ENCODE results near the gene TBX1. TPM values are rescaled to one million over a fixed set of nuclear protein-coding genes. Genes with fewer than 3 reads are reported as not detected.

TBX1 gene
- total RNA-seq, 1 experiment from 2014 or later = 0.61 TPM

GRCh38 chr22:19809741-19810140 is 49.2 kb downstream of the TBX1 start:
- H3K27ac ChIP-seq = no peak overlapping the region
- peaks cover 21% of the 10 kb centered on the region for H3K4me1 ChIP-seq (replicated peaks)
- DNase-seq (ENCODE audit: low read depth in 1 of 2, low spot score in 2 of 2) = no peak
- no peaks in the 10 kb centered on the region for H3K27me3 ChIP-seq (replicated peaks)
- H3K4me3 ChIP-seq = no peak overlapping the region
- peaks cover 2% of the 10 kb centered on the region; the same call in 1 of the 2 replicates for H3K9me3 ChIP-seq (replicated peaks)
- peaks cover 7% of the 10 kb centered on the region for H3K36me3 ChIP-seq

GRCh38 chr22:19810381-19811201 is 50.0 kb downstream of the TBX1 start:
- Histone ChIP-seq H3K27me3 (replicated peaks) (no peaks in the 10 kb centered on the region), H3K4me3 (no peak overlapping the region), H3K4me1 (replicated peaks) (peaks cover 21% of the 10 kb centered on the region), H3K27ac (no peak overlapping the region), H3K9me3 (replicated peaks) (peaks cover 2% of the 10 kb centered on the region; the same call in 1 of the 2 replicates), H3K36me3 (peaks cover 7% of the 10 kb centered on the region)
- peak; percentile 11 to 46 for DNase-seq (ENCODE audit: low read depth in 1 of 2, low spot score in 2 of 2)

GRCh38 chr22:19811211-19811621 is 50.6 kb downstream of the TBX1 start:
- H3K4me3 ChIP-seq = no peak overlapping the region
- DNase-seq (ENCODE audit: low read depth in 1 of 2, low spot score in 2 of 2) = no peak
- peaks cover 5% of the 10 kb centered on the region for H3K36me3 ChIP-seq
- peaks cover 16% of the 10 kb centered on the region for H3K4me1 ChIP-seq (replicated peaks)
- H3K27ac ChIP-seq = no peak overlapping the region
- no peaks in the 10 kb centered on the region for H3K27me3 ChIP-seq (replicated peaks)
- H3K9me3 ChIP-seq (replicated peaks) = peaks cover 2% of the 10 kb centered on the region; the same call in 1 of the 2 replicates

DNA sequence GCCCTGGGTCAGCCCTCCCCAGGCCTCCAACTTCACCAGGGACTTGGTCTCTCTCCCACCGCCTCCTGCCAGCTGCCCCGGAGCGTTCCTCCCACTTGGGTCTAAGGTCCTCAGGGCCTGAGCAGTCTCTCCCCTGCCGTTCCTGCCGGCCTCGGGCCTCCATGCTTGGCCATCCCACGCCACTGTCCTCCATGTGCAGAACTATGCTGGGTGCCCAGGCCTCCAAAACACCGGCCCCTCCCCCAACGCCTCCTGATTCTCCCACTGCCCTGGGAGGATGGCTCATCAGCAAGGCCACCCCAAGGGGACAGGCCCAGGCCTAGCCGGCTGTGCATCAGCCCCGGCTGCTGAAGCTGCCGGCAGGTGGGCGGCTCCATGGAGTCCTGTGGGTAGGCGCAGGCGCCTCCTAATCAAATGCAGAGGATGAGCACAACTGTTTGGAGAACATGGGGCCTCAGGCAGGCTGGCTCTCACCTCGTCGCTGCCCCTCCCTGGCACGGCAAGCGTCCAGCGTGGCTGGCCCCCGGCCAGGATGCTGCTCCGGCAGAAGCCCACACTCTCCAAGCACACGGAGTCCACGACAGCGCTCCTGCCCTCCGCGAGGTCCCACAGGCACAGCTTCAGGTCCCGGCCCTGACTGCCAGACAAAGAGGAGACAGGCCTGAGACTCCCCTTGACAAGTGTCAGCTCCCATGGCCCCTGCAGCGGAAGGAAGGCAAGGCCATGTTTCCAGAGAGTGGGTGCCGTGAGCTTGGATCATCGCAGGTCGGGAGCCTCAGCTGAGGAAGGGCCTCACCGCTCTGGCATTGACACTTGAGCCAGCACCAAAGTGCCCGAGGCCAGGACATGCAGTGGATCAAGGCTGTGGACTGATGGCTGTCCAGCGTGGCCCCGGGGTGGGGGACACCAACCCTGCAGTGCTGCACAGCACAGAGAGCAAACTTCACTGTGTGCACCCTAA is 51.5 kb downstream of the TBX1 start:
- H3K4me1 ChIP-seq (replicated peaks) = peaks cover 9% of the 10 kb centered on the region; the same call in 1 of the 2 replicates
- H3K27me3 ChIP-seq (replicated peaks) = no peaks in the 10 kb centered on the region
- no peaks in the 10 kb centered on the region; the same call in 1 of the 2 replicates for H3K9me3 ChIP-seq (replicated peaks)
- no peak overlapping the region for H3K4me3 ChIP-seq
- peak in 1 of 2 experiments; percentile 42 for DNase-seq (ENCODE audit: low read depth in 1 of 2, low spot score in 2 of 2)
- H3K36me3 ChIP-seq = no peaks in the 10 kb centered on the region
- H3K27ac ChIP-seq = no peak overlapping the region

DNA sequence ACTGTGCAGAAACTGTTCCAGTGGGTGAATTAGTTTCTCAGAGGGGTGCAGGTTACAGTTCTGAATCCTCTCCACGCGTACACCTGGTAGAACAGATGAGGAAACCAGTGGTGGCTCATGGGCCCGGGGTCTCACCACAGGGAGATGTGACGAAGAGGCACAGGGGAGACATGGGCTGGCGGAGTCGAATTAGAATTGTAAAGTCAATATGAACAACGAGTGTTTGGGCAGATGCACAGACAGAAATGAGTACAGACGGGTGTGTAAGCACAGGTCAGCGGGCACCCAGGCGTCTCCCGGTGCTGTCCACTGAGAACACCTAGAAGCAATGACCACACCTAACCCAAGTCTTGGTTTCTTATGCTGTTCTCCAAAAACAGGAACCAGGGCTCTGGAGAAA is 52.3 kb downstream of the TBX1 start:
- Histone ChIP-seq H3K36me3 (no peaks in the 10 kb centered on the region), H3K4me3 (no peak overlapping the region), H3K27ac (no peak overlapping the region), H3K27me3 (replicated peaks) (no peaks in the 10 kb centered on the region), H3K4me1 (replicated peaks) (peaks cover 9% of the 10 kb centered on the region; the same call in 1 of the 2 replicates), H3K9me3 (replicated peaks) (no peaks in the 10 kb centered on the region)
- DNase-seq (ENCODE audit: low read depth in 1 of 2, low spot score in 2 of 2) = no peak

- Histone ChIP-seq H3K27ac (no peak overlapping the region), H3K4me1 (replicated peaks) (peaks cover 9% of the 10 kb centered on the region; the same call in 1 of the 2 replicates), H3K9me3 (replicated peaks) (no peaks in the 10 kb centered on the region), H3K4me3 (no peak overlapping the region), H3K27me3 (replicated peaks) (no peaks in the 10 kb centered on the region), H3K36me3 (no peaks in the 10 kb centered on the region)
- DNase-seq (ENCODE audit: low read depth in 1 of 2, low spot score in 2 of 2) = no peak
Observed at GRCh38 chr22:19814428-19814827, 53.9 kb downstream of the TBX1 start.

- Histone ChIP-seq H3K27me3 (replicated peaks) (no peaks in the 10 kb centered on the region), H3K4me3 (no peak overlapping the region), H3K4me1 (replicated peaks) (peaks cover 9% of the 10 kb centered on the region; the same call in 1 of the 2 replicates), H3K36me3 (no peaks in the 10 kb centered on the region), H3K9me3 (replicated peaks) (no peaks in the 10 kb centered on the region), H3K27ac (no peak overlapping the region)
- no peak for DNase-seq (ENCODE audit: low read depth in 1 of 2, low spot score in 2 of 2)
Observed at GRCh38 chr22:19815093-19815822, 54.7 kb downstream of the TBX1 start.

GRCh38 chr22:19815823-19816290 is 55.3 kb downstream of the TBX1 start:
- no peaks in the 10 kb centered on the region for H3K36me3 ChIP-seq
- H3K4me1 ChIP-seq (replicated peaks) = peaks cover 7% of the 10 kb centered on the region; the same call in 1 of the 2 replicates
- no peak for DNase-seq (ENCODE audit: low read depth in 1 of 2, low spot score in 2 of 2)

GRCh38 chr22:19816372-19817119 is 56.0 kb downstream of the TBX1 start:
- no peaks in the 10 kb centered on the region for H3K9me3 ChIP-seq (replicated peaks)
- H3K27me3 ChIP-seq (replicated peaks) = no peaks in the 10 kb centered on the region
- DNase-seq (ENCODE audit: low read depth in 1 of 2, low spot score in 2 of 2) = no peak
- 0 out of 2 replicates have a peak, but pooled peaks cover 4% of the 10 kb centered on the region for H3K4me1 ChIP-seq (replicated peaks)
- no peak overlapping the region for H3K27ac ChIP-seq
- no peaks in the 10 kb centered on the region for H3K36me3 ChIP-seq
- H3K4me3 ChIP-seq = no peak overlapping the region

More at GRCh38 chr22:19815823-19816290, 55.3 kb downstream of the TBX1 start:
- Histone ChIP-seq H3K9me3 (replicated peaks) (no peaks in the 10 kb centered on the region), H3K4me3 (no peak overlapping the region), H3K27me3 (replicated peaks) (no peaks in the 10 kb centered on the region), H3K27ac (no peak overlapping the region)

Other genes with a start within 250 kb of the TBX1 start
- gene CLDN5, start 236.4 kb upstream of the TBX1 start, total RNA-seq (2014; rRNA removed; shearing (Covaris generic)) = not detected in 2 replicates
- gene SEPTIN5, start 46.3 kb upstream of the TBX1 start, total RNA-seq (2014; rRNA removed; shearing (Covaris generic)) = 8.8 and 13.3 TPM in 2 replicates
- 0.53 and 4.9 TPM in 2 replicates for gene GP1BB, start 37.2 kb upstream of the TBX1 start, total RNA-seq (2014; rRNA removed; shearing (Covaris generic))
- 12.2 and 17.7 TPM in 2 replicates for gene GNB1L, start 94.1 kb downstream of the TBX1 start, total RNA-seq (2014; rRNA removed; shearing (Covaris generic))
- gene RTL10, start 94.1 kb downstream of the TBX1 start, total RNA-seq (2014; rRNA removed; shearing (Covaris generic)) = 11.5 and 11.7 TPM in 2 replicates
- gene COMT, start 181.0 kb downstream of the TBX1 start, total RNA-seq (2014; rRNA removed; shearing (Covaris generic)) = 288 and 492 TPM in 2 replicates
- 25.5 and 42.5 TPM in 2 replicates for gene TXNRD2, start 181.0 kb downstream of the TBX1 start, total RNA-seq (2014; rRNA removed; shearing (Covaris generic))

All from SJSA1 (cell line).